Endodermal cell (in vitro differentiated cells): Measurements from ENCODE around the gene MOSMO. TPM values are rescaled to one million over a fixed set of nuclear protein-coding genes. Genes with fewer than 3 reads are reported as not detected.

Source experiments
- DNase-seq: peaks from one replicate; pipeline ENCODE4 v3.0.0-alpha.2; 2017
- H3K27ac ChIP-seq: 2 replicates; pipeline ENCODE4 v1.5.1; 2013; ENCODE audit warnings: mild to moderate bottlenecking, low read depth, low read length, moderate library complexity
- H3K27me3 ChIP-seq: 2 replicates; pipeline ENCODE4 v1.6.1; 2013; ENCODE audit warnings: mild to moderate bottlenecking, low read length, moderate library complexity; ENCODE audit not compliant: insufficient read depth, control insufficient read depth, poor library complexity, severe bottlenecking
- H3K36me3 ChIP-seq: 2 replicates; pipeline ENCODE4 v1.7.0; 2013; ENCODE audit warnings: mild to moderate bottlenecking, low read length, moderate library complexity; ENCODE audit not compliant: control insufficient read depth, insufficient read depth
- H3K4me1 ChIP-seq: one replicate; pipeline ENCODE4 v1.7.0; 2013; ENCODE audit warnings: low read length; ENCODE audit not compliant: control insufficient read depth, insufficient read depth
- H3K4me3 ChIP-seq: 2 replicates; pipeline ENCODE4 v1.5.1; 2013; ENCODE audit warnings: mild to moderate bottlenecking, low read length, moderate library complexity
- H3K9ac ChIP-seq: 2 replicates; pipeline ENCODE4 v1.6.1; 2013; ENCODE audit warnings: mild to moderate bottlenecking, low read length, moderate library complexity; ENCODE audit not compliant: poor library complexity, severe bottlenecking; ENCODE audit errors: extremely low read depth
- H3K9me3 ChIP-seq: 2 replicates; pipeline ENCODE4 v1.6.1; 2013; ENCODE audit warnings: mild to moderate bottlenecking, low read length, moderate library complexity; ENCODE audit not compliant: control insufficient read depth
- H3K27ac Mint-ChIP-seq: 2 replicates; pipeline ENCODE4 v1.8.0; 2020; ENCODE audit warnings: mixed read lengths
- H3K27me3 Mint-ChIP-seq: 2 replicates; pipeline ENCODE4 v1.8.0; 2021; ENCODE audit warnings: mild to moderate bottlenecking, mixed read lengths; ENCODE audit not compliant: insufficient read depth
- H3K36me3 Mint-ChIP-seq: 2 replicates; pipeline ENCODE4 v1.8.0; 2020; ENCODE audit warnings: low read depth, mixed read lengths
- H3K4me1 Mint-ChIP-seq: 2 replicates; pipeline ENCODE4 v1.8.0; 2020; ENCODE audit warnings: mixed read lengths
- H3K4me3 Mint-ChIP-seq: 2 replicates; pipeline ENCODE4 v1.8.0; 2020; ENCODE audit warnings: mild to moderate bottlenecking, moderate library complexity, mixed read lengths
- H3K9me3 Mint-ChIP-seq: 2 replicates; pipeline ENCODE4 v1.8.0; 2020; ENCODE audit warnings: mild to moderate bottlenecking, mixed read lengths
- CTCF ChIP-seq: fragments of 200-600 bp; sonication (generic); conservative IDR thresholded peaks from 2 replicates; pipeline ENCODE4 v1.5.0; 2021; ENCODE audit warnings: antibody characterized with exemption, mild to moderate bottlenecking
- WGBS, 2 experiments: methylation state at CpG; one replicate each; pipeline versions ENCODE4 v1.1.5 to v1.1.7; 2013; ENCODE audit warnings: missing lambda C conversion rate in 2 of 2, mixed read lengths in 1 of 2; ENCODE audit not compliant: insufficient coverage in 1 of 2, insufficient read length in 1 of 2; 5-methylcytosine and 5-hydroxymethylcytosine counted together
- total RNA-seq, 2 donors: library from RNA; stranded (reverse); fragmentation: NEBNext Ultra II Directional in 1 of 2; extraction: Animal tissue kit (Norgen Biotek cat#: 25700) in 1 of 2; gene quantifications; 2 replicates in 1 of 2; 3 replicates in 1 of 2; pipeline ENCODE4 v1.2.1, GENCODE V29; 2021

Gene MOSMO
- total RNA-seq, 2 donors from 2014 or later = 12.6 to 14.7 TPM

GRCh38 chr16:22029632-22030031 is 21.7 kb downstream of the MOSMO start:
- Histone ChIP-seq H3K9me3 (peaks cover 7% of the 10 kb centered on the region), H3K27ac (no peak overlapping the region), H3K4me3 (no peak overlapping the region), H3K4me1 (peaks cover 3% of the 10 kb centered on the region), H3K27me3 (no peaks in the 10 kb centered on the region), H3K36me3 (peaks cover 8% of the 10 kb centered on the region), H3K9ac (no peak overlapping the region)
- no peak overlapping the region for H3K4me3 Mint-ChIP-seq
- no peak for DNase-seq
- TF ChIP-seq CTCF = no peak
- H3K27ac Mint-ChIP-seq = no peak overlapping the region
- peaks cover 11% of the 10 kb centered on the region for H3K36me3 Mint-ChIP-seq
- H3K4me1 Mint-ChIP-seq = peaks cover 19% of the 10 kb centered on the region
- H3K9me3 Mint-ChIP-seq = peaks cover 4% of the 10 kb centered on the region
- WGBS, 2 experiments = 89 to 97% methylated on average over 3 to 4 of the region's 4 CpGs
- H3K27me3 Mint-ChIP-seq = no peaks in the 10 kb centered on the region

- no peak for DNase-seq
- Mint-ChIP-seq H3K27ac (no peak overlapping the region), H3K27me3 (no peaks in the 10 kb centered on the region), H3K4me3 (no peak overlapping the region), H3K9me3 (peaks cover 4% of the 10 kb centered on the region), H3K36me3 (peaks cover 11% of the 10 kb centered on the region), H3K4me1 (peaks cover 25% of the 10 kb centered on the region)
- H3K27ac ChIP-seq = no peak overlapping the region
- peaks cover 7% of the 10 kb centered on the region for H3K9me3 ChIP-seq
- no peaks in the 10 kb centered on the region for H3K27me3 ChIP-seq
- H3K4me1 ChIP-seq = peaks cover 6% of the 10 kb centered on the region
- H3K9ac ChIP-seq = no peak overlapping the region
- no peak overlapping the region for H3K4me3 ChIP-seq
- peaks cover 8% of the 10 kb centered on the region for H3K36me3 ChIP-seq
- 95 to 96% methylated on average over 6 of the region's 6 CpGs for WGBS, 2 experiments
- TF ChIP-seq CTCF = no peak
Measured at GRCh38 chr16:22030087-22030812, 22.3 kb downstream of the MOSMO start.

- Histone ChIP-seq H3K4me1 (peaks cover 6% of the 10 kb centered on the region), H3K27ac (no peak overlapping the region), H3K9me3 (peaks cover 7% of the 10 kb centered on the region), H3K4me3 (no peak overlapping the region), H3K36me3 (peaks cover 8% of the 10 kb centered on the region), H3K27me3 (no peaks in the 10 kb centered on the region), H3K9ac (no peak overlapping the region)
- H3K4me3 Mint-ChIP-seq = no peak overlapping the region
- no peak overlapping the region for H3K27ac Mint-ChIP-seq
- peaks cover 4% of the 10 kb centered on the region for H3K9me3 Mint-ChIP-seq
- no peak for DNase-seq
- H3K4me1 Mint-ChIP-seq = peaks cover 27% of the 10 kb centered on the region
- WGBS, 2 experiments = 89 to 95% methylated on average over 1 to 2 of the region's 2 CpGs
- no peaks in the 10 kb centered on the region for H3K27me3 Mint-ChIP-seq
- peaks cover 11% of the 10 kb centered on the region for H3K36me3 Mint-ChIP-seq
- no peak for TF ChIP-seq CTCF
Measured at GRCh38 chr16:22031483-22032083, 23.7 kb downstream of the MOSMO start.
